ENCODE results near the gene CROCC2. TPM values are rescaled to one million over a fixed set of nuclear protein-coding genes. Genes with fewer than 3 reads are reported as not detected.

Gene CROCC2
- total and polyA plus RNA-seq, 4 donors = 1.3 to 17.4 (median 4.4) TPM

GRCh38 chr2:240986787-240987411 lies 80.8 kb downstream of the CROCC2 start:
- 16 to 22% methylated on average over 11 of the region's 11 CpGs for WGBS, 2 donors
- ATAC-seq (ENCODE audit: insufficient read depth, low FRiP score) = no peak
- peak; percentile 81 to 88 (median 85) for DNase-seq

DNA sequence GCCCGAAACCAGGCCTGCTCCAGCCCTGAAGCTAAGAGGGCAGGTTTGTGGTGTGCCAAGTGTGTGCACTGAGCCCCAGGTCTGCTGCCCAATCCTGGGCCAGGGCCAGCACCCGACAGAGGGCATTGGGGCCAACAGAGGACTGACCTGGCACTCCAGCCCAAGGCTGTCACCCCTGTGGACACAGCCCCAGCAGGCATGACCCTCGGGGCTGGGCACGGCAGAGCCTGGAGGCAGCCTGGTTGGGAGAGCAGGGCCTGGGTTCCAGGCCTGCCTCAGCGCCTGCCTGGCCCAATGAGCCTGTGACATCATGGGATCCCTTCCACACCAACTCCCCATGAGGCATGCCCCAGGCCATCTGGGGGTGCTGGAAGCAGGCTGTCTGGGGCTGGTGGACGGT lies 81.5 kb downstream of the CROCC2 start:
- Histone ChIP-seq H3K9ac (ENCODE audit: insufficient read depth in 1 of 2, low read length in 2 of 2) (no peak overlapping the region), H3K4me1 (ENCODE audit: control insufficient read depth in 5 of 5, insufficient read depth in 5 of 5, low read length in 5 of 5) (peaks cover 0 to 30% (median 12%) of the 10 kb centered on the region in 5 donors), H3K27me3 (ENCODE audit: control insufficient read depth in 3 of 3, insufficient read depth in 3 of 3, low read length in 2 of 3) (no peaks in the 10 kb centered on the region), H3K27ac (ENCODE audit: low read depth in 1 of 2, low read length in 1 of 2) (peak overlapping the region in 1 of 2 donors; percentile 65), H3K36me3 (ENCODE audit: control insufficient read depth in 4 of 4, insufficient read depth in 4 of 4, low read length in 4 of 4) (no peaks in the 10 kb centered on the region), H3K9me3 (ENCODE audit: control insufficient read depth in 4 of 4, insufficient read depth in 3 of 4, low read length in 3 of 4) (peaks cover 0 to 5% (median 0%) of the 10 kb centered on the region in 4 donors), H3K4me3 (no peak overlapping the region)
- WGBS, 2 donors = 77 to 87% methylated on average over 6 of the region's 6 CpGs
- no peak for TF ChIP-seq CTCF (IDR thresholded peaks at IDR 0.05; ENCODE audit: control extremely low read depth, extremely low read depth)
- ATAC-seq (ENCODE audit: insufficient read depth, low FRiP score) (no peak), DNase-seq (no peak)

More at GRCh38 chr2:240986787-240987411, 80.8 kb downstream of the CROCC2 start:
- Histone ChIP-seq H3K27me3 (ENCODE audit: control insufficient read depth in 3 of 3, insufficient read depth in 3 of 3, low read length in 2 of 3) (no peaks in the 10 kb centered on the region), H3K4me3 (no peak overlapping the region), H3K36me3 (ENCODE audit: control insufficient read depth in 4 of 4, insufficient read depth in 4 of 4, low read length in 4 of 4) (no peaks in the 10 kb centered on the region), H3K27ac (ENCODE audit: low read depth in 1 of 2, low read length in 1 of 2) (peak overlapping the region in 1 of 2 donors; percentile 27), H3K4me1 (ENCODE audit: control insufficient read depth in 5 of 5, insufficient read depth in 5 of 5, low read length in 5 of 5) (peaks cover 0 to 26% (median 12%) of the 10 kb centered on the region in 5 donors), H3K9me3 (ENCODE audit: control insufficient read depth in 4 of 4, insufficient read depth in 3 of 4, low read length in 3 of 4) (peaks cover 0 to 5% (median 0%) of the 10 kb centered on the region in 4 donors), H3K9ac (ENCODE audit: insufficient read depth in 1 of 2, low read length in 2 of 2) (no peak overlapping the region)
- TF ChIP-seq CTCF (IDR thresholded peaks at IDR 0.05; ENCODE audit: control extremely low read depth, extremely low read depth) = no peak

DNA sequence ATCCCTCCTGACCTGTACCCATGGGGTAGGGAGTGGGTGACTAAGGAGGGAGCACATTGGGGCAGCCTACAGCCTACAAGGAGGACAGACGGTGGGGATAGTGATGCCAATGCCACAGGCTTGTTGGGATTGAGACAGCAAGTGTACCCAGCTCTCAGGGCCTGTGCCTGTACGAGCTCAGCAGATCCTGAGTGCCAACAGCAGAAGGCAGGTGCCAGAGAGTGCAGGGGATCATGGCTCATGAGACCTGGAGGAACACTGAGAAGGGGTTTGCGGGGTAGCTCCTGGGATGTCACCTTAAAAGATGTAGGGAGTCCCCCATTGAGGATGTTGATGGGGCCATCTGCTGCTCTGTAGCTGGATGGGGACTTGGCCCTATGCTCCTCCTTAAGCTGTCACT lies 82.0 kb downstream of the CROCC2 start:
- no peaks in the 10 kb centered on the region for H3K36me3 ChIP-seq (ENCODE audit: control insufficient read depth in 4 of 4, insufficient read depth in 4 of 4, low read length in 4 of 4)
- peaks cover 0 to 5% (median 0%) of the 10 kb centered on the region in 4 donors for H3K9me3 ChIP-seq (ENCODE audit: control insufficient read depth in 4 of 4, insufficient read depth in 3 of 4, low read length in 3 of 4)
- peaks cover 0 to 30% (median 12%) of the 10 kb centered on the region in 5 donors for H3K4me1 ChIP-seq (ENCODE audit: control insufficient read depth in 5 of 5, insufficient read depth in 5 of 5, low read length in 5 of 5)
- TF ChIP-seq CTCF (IDR thresholded peaks at IDR 0.05; ENCODE audit: control extremely low read depth, extremely low read depth) = no peak
- no peak overlapping the region for H3K4me3 ChIP-seq
- DNase-seq (no peak), ATAC-seq (ENCODE audit: insufficient read depth, low FRiP score) (no peak)
- H3K27me3 ChIP-seq (ENCODE audit: control insufficient read depth in 3 of 3, insufficient read depth in 3 of 3, low read length in 2 of 3) = no peaks in the 10 kb centered on the region
- H3K27ac ChIP-seq (ENCODE audit: low read depth in 1 of 2, low read length in 1 of 2) = peak overlapping the region in 1 of 2 donors; percentile 65
- 83 to 93% methylated on average over 3 of the region's 3 CpGs for WGBS, 2 donors
- H3K9ac ChIP-seq (ENCODE audit: insufficient read depth in 1 of 2, low read length in 2 of 2) = no peak overlapping the region

Measured in lung (tissue), 12 donors.